Mesendoderm (in vitro differentiated cells): ENCODE data around the gene HS6ST1.

Experiments used
- DNase-seq: peaks from one replicate; pipeline ENCODE4 v3.0.0; 2013
- H2AK5ac ChIP-seq: 2 replicates; pipeline ENCODE4 v1.6.1; 2013; ENCODE audit warnings: low read length, inconsistent platforms
- H2BK120ac ChIP-seq: 2 replicates; pipeline ENCODE4 v1.6.1; 2013; ENCODE audit warnings: low read depth, mild to moderate bottlenecking, low read length, moderate library complexity, mixed read lengths
- H2BK15ac ChIP-seq: replicated peaks from 2 replicates; pipeline ENCODE4 v1.6.1; 2013; ENCODE audit warnings: low read depth, mild to moderate bottlenecking, moderate library complexity
- H2BK5ac ChIP-seq: 2 replicates; pipeline ENCODE4 v1.6.1; 2013; ENCODE audit warnings: low read length, inconsistent platforms
- H3K18ac ChIP-seq: 2 replicates; pipeline ENCODE4 v1.6.1; 2013; ENCODE audit warnings: mild to moderate bottlenecking, low read length, mixed read lengths
- H3K23ac ChIP-seq: one replicate; pipeline ENCODE4 v1.6.1; 2013; ENCODE audit warnings: low read length
- H3K27ac ChIP-seq: 2 replicates; pipeline ENCODE4 v1.5.1; 2013; ENCODE audit warnings: low read depth, mild to moderate bottlenecking, inconsistent platforms, low read length, moderate library complexity
- H3K27me3 ChIP-seq: 2 replicates; pipeline ENCODE4 v1.6.1; 2013; ENCODE audit warnings: low read length, control low read depth, mild to moderate bottlenecking, inconsistent platforms; ENCODE audit not compliant: insufficient read depth, poor library complexity
- H3K36me3 ChIP-seq: 2 replicates; pipeline ENCODE4 v1.6.1; 2013; ENCODE audit warnings: low read length, inconsistent platforms; ENCODE audit not compliant: control insufficient read depth, insufficient read depth
- H3K4ac ChIP-seq: one replicate; pipeline ENCODE4 v1.6.1; 2013; ENCODE audit warnings: low read depth, mild to moderate bottlenecking, low read length, moderate library complexity
- H3K4me1 ChIP-seq: 2 replicates; pipeline ENCODE4 v1.6.1; 2013; ENCODE audit warnings: low read depth, low read length, inconsistent platforms; ENCODE audit not compliant: control insufficient read depth
- H3K4me2 ChIP-seq: 2 replicates; pipeline ENCODE4 v1.6.1; 2013; ENCODE audit warnings: low read length
- H3K4me3 ChIP-seq: 2 replicates; pipeline ENCODE4 v1.5.1; 2013; ENCODE audit warnings: mild to moderate bottlenecking, low read length
- H3K56ac ChIP-seq: one replicate; pipeline ENCODE4 v1.6.1; 2013; ENCODE audit warnings: low read length
- H3K79me1 ChIP-seq: 2 replicates; pipeline ENCODE4 v1.6.1; 2013; ENCODE audit warnings: low read length, inconsistent platforms
- H3K79me2 ChIP-seq: 2 replicates; pipeline ENCODE4 v1.6.1; 2013; ENCODE audit warnings: mild to moderate bottlenecking, low read length; ENCODE audit not compliant: control insufficient read depth, insufficient read depth
- H3K9ac ChIP-seq: 2 replicates; pipeline ENCODE4 v1.6.1; 2013; ENCODE audit warnings: low read length, inconsistent platforms
- H4K5ac ChIP-seq: one replicate; pipeline ENCODE4 v1.6.1; 2013; ENCODE audit warnings: low read length
- H4K8ac ChIP-seq: one replicate; pipeline ENCODE4 v1.6.1; 2013; ENCODE audit warnings: low read depth, mild to moderate bottlenecking, control low read depth, low read length, moderate library complexity
- WGBS: extraction: QIAGEN DNeasy Blood & Tissue Kit; methylation state at CpG from one replicate; pipeline ENCODE4 v1.1.7; 2013; ENCODE audit warnings: low lambda C conversion rate, missing lambda C conversion rate; ENCODE audit not compliant: insufficient coverage; ENCODE audit errors: extremely low coverage; 5-methylcytosine and 5-hydroxymethylcytosine counted together

HS6ST1 gene

DNA sequence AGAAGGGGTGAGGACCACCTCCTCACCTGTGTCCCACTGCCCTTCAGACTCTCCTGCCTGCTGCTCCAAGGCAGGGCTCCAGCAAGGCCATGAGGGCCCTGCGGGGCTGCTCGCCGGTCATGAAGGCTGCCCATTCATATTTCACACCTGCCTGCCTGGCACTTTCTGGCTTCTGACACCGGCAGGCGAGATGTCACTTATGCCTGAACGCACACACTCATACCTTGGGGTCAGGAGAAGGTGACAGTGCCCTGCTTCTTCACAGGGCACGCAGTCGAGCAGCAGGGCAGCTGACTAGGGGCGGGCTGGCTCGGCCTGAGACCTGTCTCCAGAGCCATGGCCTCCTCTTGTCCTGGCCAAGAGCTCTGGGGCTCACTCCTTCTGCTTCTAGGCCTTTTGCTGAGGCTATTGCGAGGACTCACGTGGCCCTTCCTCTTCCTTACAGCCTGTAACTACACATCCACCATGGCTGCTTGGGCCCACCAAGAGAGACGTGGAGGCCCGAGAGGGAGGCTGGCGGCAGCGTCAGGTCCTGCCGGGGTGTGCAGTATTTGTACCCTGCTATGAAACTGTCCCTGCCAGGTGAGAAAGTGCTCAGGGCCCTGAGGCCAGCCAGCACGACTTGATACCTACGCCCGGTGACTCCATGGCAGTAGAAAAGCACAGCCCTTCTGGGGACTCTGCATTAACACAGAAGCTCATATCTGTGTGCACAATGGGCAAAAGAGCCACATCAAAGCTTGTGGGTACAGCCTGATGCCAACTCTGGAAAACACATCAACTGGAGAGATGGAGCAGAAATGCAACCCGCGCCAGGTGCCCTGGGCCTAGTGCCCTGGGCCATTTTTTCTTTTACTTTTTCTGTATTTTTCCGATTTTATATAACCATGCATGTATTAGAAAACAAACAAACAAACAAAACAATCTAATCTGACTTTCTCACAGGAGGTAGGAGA lies 30.6 kb downstream of the HS6ST1 start:
- Histone ChIP-seq H3K27ac (no peak overlapping the region), H3K18ac (no peak overlapping the region), H4K8ac (no peak overlapping the region), H3K36me3 (no peaks in the 10 kb centered on the region), H3K79me1 (peaks cover 61% of the 10 kb centered on the region), H3K4me3 (no peak overlapping the region), H2BK120ac (no peak overlapping the region), H3K4me1 (peaks cover 3% of the 10 kb centered on the region), H4K5ac (no peak overlapping the region), H3K4ac (no peak overlapping the region), H2BK15ac (no peak overlapping the region), H3K79me2 (peaks cover 67% of the 10 kb centered on the region), H3K9ac (no peak overlapping the region), H3K23ac (no peak overlapping the region), H2BK5ac (no peak overlapping the region), H3K4me2 (no peak overlapping the region), H3K27me3 (no peaks in the 10 kb centered on the region), H2AK5ac (no peak overlapping the region), H3K56ac (no peak overlapping the region)
- no peak for DNase-seq
- no CpG with 5 or more reads among the region's 23 CpGs for WGBS

DNA sequence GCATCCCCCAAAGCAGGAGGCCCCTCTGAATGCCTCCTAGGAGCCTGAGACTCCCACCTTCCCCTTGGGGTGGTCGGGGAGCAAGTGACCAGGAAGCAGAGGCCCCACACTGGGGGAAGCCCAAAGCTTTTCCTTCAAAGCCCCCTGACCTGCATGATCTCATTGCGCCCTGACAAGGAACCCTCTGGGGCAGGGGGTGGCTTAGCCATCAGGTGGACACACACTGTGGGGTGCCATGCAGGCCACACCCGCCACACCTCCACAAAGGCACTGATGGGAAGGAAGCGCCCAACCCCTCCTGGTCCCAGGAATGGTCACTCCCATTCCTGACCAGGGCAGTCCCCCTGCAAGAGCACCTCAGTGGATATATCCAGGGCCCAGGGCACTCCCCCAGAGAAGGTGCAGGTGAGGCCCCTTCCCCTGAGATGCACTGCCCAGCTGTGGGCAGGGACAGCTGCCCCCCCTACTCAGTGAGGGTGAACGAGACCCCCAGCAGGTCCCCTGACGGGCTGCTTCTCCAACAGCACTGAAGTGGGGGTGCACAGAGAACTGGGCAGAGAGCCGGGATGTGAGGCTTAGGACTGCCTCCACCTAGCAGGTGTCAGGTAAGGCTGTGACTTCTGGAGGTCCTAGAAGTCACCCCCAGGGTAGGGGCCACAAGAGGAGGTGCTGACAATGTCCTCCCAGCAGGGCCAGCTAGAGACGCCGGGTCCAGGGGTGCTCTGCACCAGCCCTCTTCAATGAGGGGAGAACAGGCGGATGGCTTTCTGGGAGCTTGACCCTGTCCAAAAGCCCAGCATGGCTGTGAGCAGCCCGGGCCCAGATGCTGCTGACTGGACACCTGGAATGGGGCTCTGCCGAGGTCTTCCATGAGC lies 31.5 kb downstream of the HS6ST1 start:
- no peaks in the 10 kb centered on the region for H3K27me3 ChIP-seq
- H3K23ac ChIP-seq = no peak overlapping the region
- no peak overlapping the region for H4K8ac ChIP-seq
- H4K5ac ChIP-seq = no peak overlapping the region
- H3K4me1 ChIP-seq = no peaks in the 10 kb centered on the region
- H3K79me2 ChIP-seq = peaks cover 60% of the 10 kb centered on the region
- no peak overlapping the region for H3K27ac ChIP-seq
- WGBS = no CpG with 5 or more reads among the region's 12 CpGs
- H2AK5ac ChIP-seq = no peak overlapping the region
- no peak overlapping the region for H3K4me2 ChIP-seq
- no peak overlapping the region for H3K9ac ChIP-seq
- no peak overlapping the region for H2BK15ac ChIP-seq
- H2BK120ac ChIP-seq = no peak overlapping the region
- no peak overlapping the region for H3K18ac ChIP-seq
- H3K36me3 ChIP-seq = no peaks in the 10 kb centered on the region
- no peak overlapping the region for H3K4me3 ChIP-seq
- H2BK5ac ChIP-seq = no peak overlapping the region
- H3K4ac ChIP-seq = no peak overlapping the region
- DNase-seq = no peak
- H3K56ac ChIP-seq = no peak overlapping the region
- H3K79me1 ChIP-seq = peaks cover 57% of the 10 kb centered on the region

DNA sequence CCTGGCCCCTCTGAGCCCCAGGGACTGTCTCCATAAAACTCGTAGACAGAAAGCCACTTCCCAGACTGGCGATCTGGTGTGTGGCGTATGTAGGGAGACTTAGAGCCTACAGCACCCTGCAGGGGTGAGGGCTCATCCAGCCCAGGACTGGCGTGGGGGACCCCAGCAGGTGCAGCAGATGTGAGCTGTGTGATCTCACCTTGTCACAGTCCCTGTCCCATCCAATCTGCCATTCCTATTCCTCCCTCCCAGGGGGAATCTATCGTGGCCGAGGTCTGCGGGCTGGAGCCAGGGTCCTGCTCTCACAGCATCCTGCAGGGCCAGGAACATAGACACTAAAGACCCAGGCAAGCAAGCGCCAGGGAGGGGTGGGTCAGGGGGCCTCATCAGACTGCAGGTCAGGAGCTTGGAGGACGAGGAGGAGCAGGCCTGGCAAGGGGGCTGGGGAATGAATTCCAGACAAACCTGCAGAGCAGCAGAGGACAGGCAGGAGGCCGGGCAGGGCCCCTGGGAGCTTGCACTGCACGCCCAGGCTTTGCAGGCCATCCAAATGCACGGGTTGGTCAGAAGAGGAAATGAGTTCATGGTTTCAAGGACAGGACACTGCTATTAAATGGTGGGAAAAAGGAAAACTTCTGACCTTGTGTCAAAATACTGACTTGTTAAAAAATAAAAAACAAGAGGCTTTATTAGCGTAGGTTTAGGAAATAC lies 32.5 kb downstream of the HS6ST1 start:
- H3K4me2 ChIP-seq = no peak overlapping the region
- no peaks in the 10 kb centered on the region for H3K36me3 ChIP-seq
- no CpG with 5 or more reads among the region's 13 CpGs for WGBS
- no peak overlapping the region for H2BK15ac ChIP-seq
- H3K4me1 ChIP-seq = no peaks in the 10 kb centered on the region
- no peak overlapping the region for H3K4ac ChIP-seq
- no peak overlapping the region for H3K56ac ChIP-seq
- H2BK120ac ChIP-seq = no peak overlapping the region
- no peak overlapping the region for H2BK5ac ChIP-seq
- H3K79me1 ChIP-seq = peaks cover 55% of the 10 kb centered on the region
- H3K27ac ChIP-seq = no peak overlapping the region
- no peak overlapping the region for H3K9ac ChIP-seq
- no peak overlapping the region for H2AK5ac ChIP-seq
- DNase-seq = no peak
- H3K18ac ChIP-seq = no peak overlapping the region
- no peak overlapping the region for H4K5ac ChIP-seq
- H3K23ac ChIP-seq = no peak overlapping the region
- peaks cover 54% of the 10 kb centered on the region for H3K79me2 ChIP-seq
- H3K27me3 ChIP-seq = no peaks in the 10 kb centered on the region
- no peak overlapping the region for H4K8ac ChIP-seq
- no peak overlapping the region for H3K4me3 ChIP-seq

DNA sequence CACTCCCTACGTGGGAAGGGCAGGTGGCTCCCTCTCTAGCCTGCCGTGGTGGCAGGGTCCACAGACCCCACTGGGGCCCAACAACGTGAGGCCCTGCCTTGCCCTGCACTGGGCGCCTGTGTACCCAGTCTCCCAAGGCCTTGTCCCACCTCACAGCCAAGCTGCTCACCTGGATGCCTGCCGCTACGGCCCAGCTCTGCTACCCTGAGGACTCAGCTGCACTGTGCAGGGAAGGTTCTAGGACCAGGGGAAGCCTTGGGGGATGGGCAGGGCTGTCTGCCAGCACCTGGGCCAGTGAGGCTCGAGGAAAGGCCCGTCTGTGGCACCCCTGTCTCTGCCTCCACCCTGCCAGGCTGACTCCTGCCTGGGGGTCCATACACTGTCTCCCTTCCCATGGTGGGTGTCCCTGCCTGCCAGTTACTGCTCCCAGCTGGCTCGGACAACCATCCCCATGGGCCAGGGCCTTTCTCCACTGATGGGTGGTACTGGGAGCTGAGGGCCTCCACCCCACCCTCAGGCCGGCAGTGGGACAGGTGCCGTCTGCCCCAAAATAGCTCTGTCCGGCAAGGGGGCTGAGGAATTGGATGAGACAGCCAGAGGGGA lies 33.2 kb downstream of the HS6ST1 start:
- Histone ChIP-seq H3K4me1 (no peaks in the 10 kb centered on the region), H3K18ac (no peak overlapping the region), H2BK120ac (no peak overlapping the region), H3K4ac (no peak overlapping the region), H3K27me3 (no peaks in the 10 kb centered on the region), H2AK5ac (no peak overlapping the region), H4K5ac (no peak overlapping the region), H3K27ac (no peak overlapping the region), H3K56ac (no peak overlapping the region), H4K8ac (no peak overlapping the region), H3K9ac (no peak overlapping the region), H3K79me2 (peaks cover 52% of the 10 kb centered on the region), H2BK15ac (no peak overlapping the region), H2BK5ac (no peak overlapping the region), H3K79me1 (peaks cover 57% of the 10 kb centered on the region), H3K23ac (no peak overlapping the region), H3K36me3 (peaks cover 1% of the 10 kb centered on the region), H3K4me2 (no peak overlapping the region), H3K4me3 (no peak overlapping the region)
- no CpG with 5 or more reads among the region's 12 CpGs for WGBS
- DNase-seq = no peak

DNA sequence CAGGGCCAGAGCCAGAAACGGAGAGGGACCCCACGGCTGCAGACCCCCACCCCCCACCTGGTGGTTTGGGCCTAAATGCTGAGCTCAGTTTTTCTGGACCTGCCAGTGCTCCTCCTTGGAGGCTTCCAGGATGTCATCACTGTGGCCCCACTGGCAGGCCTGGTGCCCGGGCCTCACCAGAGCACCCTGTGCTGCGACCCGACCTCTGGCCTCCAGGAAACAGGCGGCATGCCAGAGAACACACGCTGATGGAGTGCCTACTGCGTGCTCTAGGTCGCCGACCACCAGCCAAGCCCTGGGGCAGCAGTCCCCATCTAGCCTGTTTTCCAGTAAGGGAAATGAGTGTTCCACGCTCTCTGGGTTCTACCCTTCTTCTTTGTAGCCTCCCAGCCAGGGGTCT lies 33.8 kb downstream of the HS6ST1 start:
- no peak overlapping the region for H4K5ac ChIP-seq
- H3K4me3 ChIP-seq = no peak overlapping the region
- no peak overlapping the region for H2AK5ac ChIP-seq
- peaks cover 1% of the 10 kb centered on the region for H3K36me3 ChIP-seq
- no peak overlapping the region for H3K4ac ChIP-seq
- H4K8ac ChIP-seq = no peak overlapping the region
- H3K56ac ChIP-seq = no peak overlapping the region
- no peak overlapping the region for H3K18ac ChIP-seq
- no peak overlapping the region for H3K23ac ChIP-seq
- H2BK120ac ChIP-seq = no peak overlapping the region
- no peaks in the 10 kb centered on the region for H3K27me3 ChIP-seq
- H3K4me1 ChIP-seq = no peaks in the 10 kb centered on the region
- H2BK15ac ChIP-seq = no peak overlapping the region
- DNase-seq = no peak
- H3K79me2 ChIP-seq = peaks cover 50% of the 10 kb centered on the region
- H3K79me1 ChIP-seq = peaks cover 59% of the 10 kb centered on the region
- no peak overlapping the region for H3K9ac ChIP-seq
- H2BK5ac ChIP-seq = no peak overlapping the region
- no peak overlapping the region for H3K4me2 ChIP-seq
- no CpG with 5 or more reads among the region's 11 CpGs for WGBS
- no peak overlapping the region for H3K27ac ChIP-seq
